Measurements from ENCODE around the gene EVI5L. TPM values are rescaled to one million over a fixed set of nuclear protein-coding genes. Genes with fewer than 3 reads are reported as not detected.

EVI5L gene
- total and polyA plus RNA-seq, 2 of the 8 experiments (the other 6 are each of a cell fraction or from before 2014, with no cell fraction given): 7.2 to 11.0 TPM

GRCh38 chr19:7899751-7900378 lies 69.8 kb downstream of the EVI5L start:
- Histone ChIP-seq H3K4me1 (replicated peaks in 1 of 4; ENCODE audit: control insufficient read depth in 3 of 4, insufficient read depth in 4 of 4, low read length in 3 of 4) (peaks cover 0 to 17% (median 7%) of the 10 kb centered on the region in 4 experiments; a peak in 5 of 7 replicates), H2AK5ac (ENCODE audit: low read depth, low read length) (no peak overlapping the region), H3K9me3 (ENCODE audit: insufficient read depth in 2 of 2, low read depth in 1 of 2, low read length in 1 of 2) (no peaks in the 10 kb centered on the region), H4K8ac (ENCODE audit: extremely low read depth, insufficient read depth, low read length) (no peak overlapping the region), H3K79me2 (ENCODE audit: control insufficient read depth in 1 of 2, insufficient read depth in 2 of 2, low read length in 2 of 2) (peaks cover 0 to 8% of the 10 kb centered on the region in 2 experiments; a peak in 2 of 4 replicates), H3K4me2 (ENCODE audit: insufficient read depth in 1 of 2, low read depth in 2 of 2, low read length in 2 of 2) (no peak overlapping the region), H2AFZ (ENCODE audit: low read length) (no peak overlapping the region), H3K14ac (ENCODE audit: insufficient read length) (no peak overlapping the region), H2BK20ac (ENCODE audit: low read length) (no peak overlapping the region), H4K91ac (replicated peaks; ENCODE audit: insufficient read length, low read length) (no peak overlapping the region), H3K27me3 (replicated peaks in 1 of 4; ENCODE audit: control insufficient read depth in 3 of 4, extremely low read depth in 1 of 4, insufficient read depth in 3 of 4, low read length in 3 of 4) (no peaks in the 10 kb centered on the region), H3K79me1 (ENCODE audit: low read depth, low read length) (peaks cover 7% of the 10 kb centered on the region), H3K9ac (replicated peaks in 1 of 4; ENCODE audit: extremely low read depth in 1 of 4, low read depth in 3 of 4, low read length in 3 of 4) (no peak overlapping the region), H3K36me3 (ENCODE audit: control insufficient read depth in 2 of 4, insufficient read depth in 4 of 4, low read length in 3 of 4) (no peaks in the 10 kb centered on the region; a peak in 1 of 8 replicates), H4K20me1 (replicated peaks in 1 of 2; ENCODE audit: control insufficient read depth in 1 of 2, insufficient read depth in 2 of 2, low read length in 2 of 2) (peaks cover 0 to 3% of the 10 kb centered on the region in 2 experiments), H3K4me3 (ENCODE audit: extremely low read depth in 1 of 4, insufficient read depth in 2 of 4, low read depth in 3 of 4, low read length in 4 of 4) (no peak overlapping the region), H2BK5ac (ENCODE audit: low read depth, low read length) (no peak overlapping the region), H3K23me2 (ENCODE audit: low read depth, low read length) (peaks cover 13% of the 10 kb centered on the region), H4K5ac (ENCODE audit: insufficient read length, low read depth, low read length) (no peak overlapping the region), H2BK15ac (ENCODE audit: low read length) (no peak overlapping the region), H2BK120ac (replicated peaks; ENCODE audit: low read depth, low read length) (no peak overlapping the region), H2BK12ac (ENCODE audit: low read depth, low read length) (no peak overlapping the region), H3K27ac (ENCODE audit: low read depth, low read length) (no peak overlapping the region), H3K56ac (replicated peaks; ENCODE audit: insufficient read length, low read depth, low read length) (no peak overlapping the region), H3K4ac (replicated peaks; ENCODE audit: insufficient read length, low read depth, low read length) (no peak overlapping the region), H3K18ac (ENCODE audit: extremely low read depth, low read length) (no peak overlapping the region), H3K23ac (ENCODE audit: insufficient read length) (no peak overlapping the region)
- 94% methylated on average over 30 of the region's 34 CpGs; no CpG with 5 or more reads in 1 of the 2 experiments for WGBS, 2 experiments (ENCODE audit: extremely low coverage in 1 of 2, insufficient coverage in 1 of 2, insufficient read length in 1 of 2, insufficient replicate concordance in 2 of 2, low coverage in 1 of 2, low lambda C conversion rate in 2 of 2, missing lambda C conversion rate in 1 of 2)
- FAIRE-seq (no peak), DNase-seq (ENCODE audit: low read depth in 1 of 2, low spot score in 2 of 2) (no peak)
- CTCF ChIA-PET (ENCODE audit: partially characterized antibody): interaction anchor here (0.6 to 4.9 kb wide), 18 partner anchors 9 to 60 kb away, joined by 3 to 21 read pairs (median 4); partner anchors contain the start of genes LRRC8E and TGFBR3L
- POLR2A ChIA-PET (ENCODE audit: partially characterized antibody): interaction anchor here (0.6 to 5.0 kb wide), 11 partner anchors 10 to 327 kb away, joined by 3 to 22 read pairs (median 8); partner anchors contain the start of genes LRRC8E, SNAPC2, TGFBR3L and TIMM44
- TF ChIP-seq SRF (IDR thresholded peaks at IDR 0.05; ENCODE audit: low read depth, low read length) (no peak), SIN3A (conservative IDR thresholded peaks at IDR 0.05 in 1 of 2, IDR thresholded peaks at IDR 0.05 in 1 of 2; ENCODE audit: low read depth in 1 of 2, low read length in 2 of 2) (no peak), CTBP2 (IDR thresholded peaks at IDR 0.05; ENCODE audit: borderline replicate concordance, insufficient read depth, insufficient read length, low read length) (no peak), KDM4A (IDR thresholded peaks at IDR 0.05; ENCODE audit: low read depth, low read length, severe bottlenecking) (no peak), MAFK (IDR thresholded peaks at IDR 0.05; ENCODE audit: low read depth, low read length) (no peak), HDAC2 (IDR thresholded peaks at IDR 0.05; ENCODE audit: borderline replicate concordance in 1 of 2, low read depth in 2 of 2, low read length in 2 of 2) (no peak), FOSL1 (IDR thresholded peaks at IDR 0.05; ENCODE audit: insufficient read depth, low read depth, low read length) (no peak), EZH2 (IDR thresholded peaks at IDR 0.05; ENCODE audit: low read depth, low read length, severe bottlenecking) (no peak), NRF1 (IDR thresholded peaks at IDR 0.05; ENCODE audit: low read depth, low read length) (no peak), POLR2AphosphoS5 (IDR thresholded peaks at IDR 0.05; ENCODE audit: low read depth, low read length) (no peak)
- TF ChIP-seq, protein P1, sequence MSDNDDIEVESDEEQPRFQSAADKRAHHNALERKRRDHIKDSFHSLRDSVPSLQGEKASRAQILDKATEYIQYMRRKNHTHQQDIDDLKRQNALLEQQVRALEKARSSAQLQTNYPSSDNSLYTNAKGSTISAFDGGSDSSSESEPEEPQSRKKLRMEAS (IDR thresholded peaks at IDR 0.05): no peak
